CD4-positive, alpha-beta T cell treated with Interleukin-15 for 1 hour (primary cell): ENCODE measurements around the gene PVALB.

ENCODE experiments used
- DNase-seq: peaks from one replicate; pipeline ENCODE4 v3.0.0-alpha.2; 2020

Gene PVALB

DNA sequence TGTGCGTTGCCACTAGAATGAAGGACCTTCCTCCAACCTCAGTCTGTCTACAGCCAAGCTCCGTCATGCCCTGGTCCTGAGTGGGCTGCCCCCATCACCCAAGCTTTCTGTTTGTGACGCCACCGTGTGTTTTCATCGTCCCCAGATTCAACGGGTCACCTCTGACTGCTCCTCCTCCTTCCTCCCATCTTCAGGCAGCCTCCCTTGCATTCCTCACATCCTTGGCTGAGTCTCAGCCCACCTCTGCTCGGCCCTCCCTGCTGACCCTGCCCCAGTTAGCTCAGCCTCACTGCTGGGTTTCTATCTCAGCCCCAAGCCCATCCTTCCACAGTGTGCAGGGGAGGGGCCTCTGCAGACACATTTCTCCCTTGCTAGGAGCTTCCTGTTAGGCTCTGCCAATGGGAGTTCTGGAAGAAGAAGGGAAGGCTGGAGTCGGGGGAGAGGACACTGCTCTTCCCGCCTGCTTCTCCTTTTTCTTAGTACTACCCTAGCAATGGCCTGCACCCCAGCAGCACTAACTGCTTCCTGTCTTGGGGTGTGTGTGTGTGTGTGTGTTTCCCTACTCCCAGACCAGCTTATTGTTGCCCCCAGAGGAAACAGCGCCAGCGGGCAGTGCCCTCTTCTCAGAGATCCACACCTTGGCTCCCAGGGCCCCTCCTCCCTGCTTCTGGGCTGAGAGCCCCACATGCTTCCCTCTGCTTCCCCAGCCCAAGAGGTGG lies 46.2 kb downstream of the PVALB start:
- DNase-seq = no peak

DNA sequence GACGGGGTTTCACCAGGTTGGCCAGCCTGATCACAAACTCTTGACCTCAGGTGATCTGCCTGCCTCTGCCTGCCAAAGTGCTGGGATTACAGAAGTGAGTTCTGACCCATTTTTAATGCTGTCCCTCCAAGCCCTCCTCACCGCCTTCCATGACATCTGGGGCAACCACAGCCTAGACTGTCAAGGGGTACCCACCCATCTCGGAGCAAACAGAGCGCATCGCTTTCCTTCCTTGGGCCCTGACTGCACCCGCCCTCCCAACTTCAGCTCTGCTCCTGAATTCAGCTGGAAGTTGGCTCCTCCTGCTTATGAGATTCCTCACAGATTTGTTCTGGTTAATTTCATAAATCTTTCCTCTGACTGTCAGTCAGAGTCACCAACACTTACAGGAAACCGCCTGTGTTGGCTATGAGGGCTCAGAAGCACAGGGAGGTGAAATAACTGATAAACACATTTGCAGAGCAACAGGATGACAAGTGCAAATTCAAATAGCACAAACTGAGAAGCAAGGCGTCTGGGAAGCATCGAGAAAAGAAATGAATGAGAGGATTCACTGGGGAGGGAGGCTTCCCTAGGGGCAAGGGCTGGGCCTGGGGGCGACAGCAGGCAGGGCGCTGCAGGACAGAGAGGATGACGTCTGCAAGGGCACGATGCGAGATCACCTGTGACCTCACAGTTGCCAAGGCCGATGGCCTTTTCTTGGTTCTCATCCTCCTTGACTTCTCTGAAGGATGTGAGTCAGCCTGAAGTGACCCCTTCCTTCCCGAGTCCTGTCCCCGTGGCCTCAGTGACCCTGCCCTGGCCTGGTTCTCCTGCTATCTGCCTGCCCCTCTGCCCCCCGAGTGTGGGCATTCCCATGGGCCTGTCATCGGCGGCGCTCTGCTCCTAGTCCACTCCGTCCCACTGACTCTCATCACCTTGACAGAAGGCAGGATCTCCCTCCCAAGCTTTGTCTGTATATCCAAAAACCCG lies 47.0 kb downstream of the PVALB start:
- DNase-seq = no peak

GRCh38 chr22:36768616-36769015 lies 48.2 kb downstream of the PVALB start:
- DNase-seq = no peak

DNA sequence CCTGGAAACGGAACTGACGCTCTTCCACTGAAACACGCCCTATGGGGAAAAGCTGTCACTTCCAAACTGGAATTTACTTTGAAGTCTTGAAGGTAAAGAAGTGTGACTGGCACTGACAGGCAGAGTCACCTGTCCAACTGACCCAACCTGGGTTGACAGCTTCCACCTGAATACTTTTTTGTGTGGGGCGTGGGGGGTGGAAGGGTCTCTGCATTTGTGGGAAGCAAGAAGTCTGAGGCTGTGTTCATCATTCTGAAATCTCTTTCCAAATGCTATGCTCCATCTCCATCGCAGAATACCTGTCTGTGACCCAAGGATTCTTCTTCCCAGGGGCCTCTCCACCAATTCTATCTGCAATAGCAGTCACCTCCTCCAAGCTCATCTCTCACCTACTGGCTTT lies 48.7 kb downstream of the PVALB start:
- no peak for DNase-seq

- no peak for DNase-seq
Observed at GRCh38 chr22:36767035-36767775, 49.6 kb downstream of the PVALB start.

DNA sequence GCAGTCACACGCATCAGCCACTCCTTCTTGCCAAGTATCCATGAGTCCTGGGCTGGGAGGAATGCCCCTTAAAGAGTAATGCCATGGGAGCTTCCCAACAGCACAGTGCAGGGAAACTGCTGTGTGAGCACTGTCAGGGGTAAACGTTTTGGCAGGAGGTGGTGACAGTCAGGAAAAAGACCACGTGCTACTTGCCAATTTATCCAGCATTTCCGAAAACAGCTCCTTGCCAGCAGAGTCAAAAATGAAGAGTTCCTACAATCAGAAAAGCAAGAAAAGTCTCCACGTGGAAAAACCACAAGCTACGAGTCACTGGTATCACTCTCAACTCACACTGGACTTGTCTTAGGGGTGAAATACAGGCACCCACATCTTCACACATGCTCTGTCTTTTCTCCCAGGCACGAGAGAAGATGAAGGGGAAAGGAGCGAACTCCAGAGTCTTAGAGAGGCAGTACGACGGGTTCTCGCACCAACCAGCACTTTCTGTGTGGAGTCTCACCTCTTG lies 50.8 kb downstream of the PVALB start:
- DNase-seq = no peak

- DNase-seq = no peak
Observed at GRCh38 chr22:36765131-36765942, 51.5 kb downstream of the PVALB start.

DNA sequence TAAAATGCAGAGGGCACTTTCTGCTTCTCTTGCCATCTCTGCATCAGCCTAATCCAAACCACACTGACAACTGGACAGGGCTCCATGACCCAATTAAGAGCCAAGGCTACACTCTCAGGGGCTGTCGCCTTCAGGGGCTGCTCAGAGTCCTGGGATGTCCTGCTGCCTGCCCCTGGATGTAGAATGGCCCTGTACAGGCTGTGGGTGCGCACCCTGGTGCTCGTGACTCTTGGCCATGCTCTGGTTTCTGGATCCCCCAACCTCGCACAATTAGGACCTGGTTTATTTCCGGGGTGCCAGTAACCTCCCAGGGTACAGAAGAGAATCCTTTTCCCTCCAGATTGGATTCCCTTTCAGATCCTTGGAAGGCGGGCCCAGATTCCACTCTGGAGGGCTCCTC lies 52.2 kb downstream of the PVALB start:
- no peak for DNase-seq

GRCh38 chr22:36764060-36764459 lies 52.8 kb downstream of the PVALB start:
- no peak for DNase-seq

GRCh38 chr22:36763576-36763975 lies 53.3 kb downstream of the PVALB start:
- DNase-seq = no peak

DNA sequence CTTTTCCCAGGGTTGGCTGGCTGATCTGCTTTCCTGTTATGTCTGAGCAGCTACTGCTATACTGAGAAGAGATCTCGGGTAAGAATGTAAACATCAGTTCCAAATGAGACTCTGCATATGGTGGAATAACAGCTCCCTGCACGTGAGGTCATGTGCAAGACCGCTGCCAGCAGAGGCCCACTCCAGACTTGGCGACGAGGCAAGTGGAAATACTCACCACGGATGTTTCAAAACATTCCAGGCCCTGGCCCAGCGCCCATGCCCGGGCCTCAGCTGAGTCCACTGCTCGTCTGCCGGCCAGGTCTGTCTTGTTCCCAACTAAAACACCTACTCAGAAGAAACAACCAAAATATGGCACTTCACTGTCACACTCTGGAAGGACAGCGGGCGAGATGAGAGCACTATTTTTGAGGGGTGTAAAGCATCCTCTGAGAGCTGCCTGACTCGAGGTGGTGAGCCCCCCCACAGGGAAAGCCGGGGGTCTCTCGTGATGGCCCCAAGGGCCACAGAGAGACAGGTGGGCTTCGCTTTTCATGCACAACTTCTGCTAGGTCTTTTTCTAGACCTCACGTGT lies 54.1 kb downstream of the PVALB start:
- no peak for DNase-seq

- DNase-seq = no peak
Observed at GRCh38 chr22:36761553-36762240, 55.1 kb downstream of the PVALB start.

DNA sequence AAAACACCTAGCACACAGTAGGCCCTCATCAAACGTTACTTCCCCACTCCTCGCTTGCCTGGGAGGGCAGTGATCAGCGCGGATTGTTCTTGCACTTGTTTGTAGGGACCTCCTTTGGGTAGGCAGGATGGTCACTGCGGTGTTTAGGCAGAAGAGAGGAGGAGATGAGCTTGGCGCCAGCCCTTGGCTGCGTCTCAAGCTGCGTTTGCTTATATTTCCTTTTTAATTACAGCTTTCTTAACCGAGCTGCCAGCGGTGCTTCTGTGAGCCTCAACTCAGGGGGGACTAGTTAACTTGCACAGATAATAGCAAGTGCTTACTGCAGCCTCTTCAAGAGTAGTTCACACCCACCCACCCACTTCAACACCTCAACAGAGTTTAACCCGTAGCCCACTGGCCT lies 56.0 kb downstream of the PVALB start:
- DNase-seq = no peak

GRCh38 chr22:36759481-36760159 lies 57.2 kb downstream of the PVALB start:
- DNase-seq = no peak

DNA sequence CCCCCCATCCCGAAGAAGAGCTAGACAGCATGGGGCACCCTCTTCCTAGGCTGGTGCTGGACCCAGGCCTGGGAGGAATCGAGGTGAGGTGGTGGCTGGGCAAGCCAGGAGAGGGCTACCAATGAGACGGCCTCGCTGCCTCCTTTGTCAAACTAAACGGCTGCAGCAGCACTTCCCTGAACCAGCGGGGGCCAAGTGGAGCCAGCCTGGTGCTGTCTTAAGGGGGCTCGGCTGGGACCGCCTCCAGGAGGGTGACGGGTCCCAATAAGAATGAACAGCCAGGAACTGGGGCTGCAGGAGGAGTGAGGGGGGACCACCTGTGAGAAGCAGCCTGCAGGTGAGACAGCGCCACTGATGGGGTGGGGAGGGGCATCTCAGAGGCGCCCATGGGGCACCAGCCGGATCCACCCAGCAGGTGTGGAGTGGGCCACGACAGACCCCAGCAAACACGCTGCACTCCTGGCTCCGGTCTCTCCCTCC lies 58.0 kb downstream of the PVALB start:
- no peak for DNase-seq

DNA sequence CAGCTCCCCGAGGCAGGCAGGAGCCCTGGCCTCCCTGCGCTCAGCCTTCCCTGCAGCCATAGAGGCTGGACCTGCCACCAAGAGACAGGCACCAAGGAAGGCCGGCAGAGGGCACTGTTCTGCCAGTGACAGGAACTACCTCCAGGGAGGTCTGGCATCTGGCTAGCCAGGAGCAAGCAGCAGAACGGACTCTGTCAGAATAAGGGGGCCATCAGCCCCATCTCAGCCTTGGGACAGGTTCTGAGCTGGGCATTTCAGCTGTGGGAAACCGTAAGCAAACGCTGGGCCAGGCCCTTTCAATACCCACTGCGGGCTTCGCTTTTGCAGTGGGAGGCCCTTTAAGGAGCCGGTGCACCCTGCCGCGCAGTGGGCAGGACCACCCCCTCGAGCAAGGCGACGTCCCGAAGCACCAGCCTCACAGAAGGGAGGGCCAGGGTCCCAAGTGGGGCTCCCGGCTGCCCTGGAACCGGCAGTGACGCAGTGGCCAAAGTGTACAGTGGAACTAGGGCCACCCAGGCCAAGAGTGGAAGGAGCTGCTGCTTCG lies 59.1 kb downstream of the PVALB start:
- peak; percentile 71 for DNase-seq

- no peak for DNase-seq
Observed at GRCh38 chr22:36756746-36757655, 59.8 kb downstream of the PVALB start.

- no peak for DNase-seq
Observed at GRCh38 chr22:36756031-36756430, 60.8 kb downstream of the PVALB start.

DNA sequence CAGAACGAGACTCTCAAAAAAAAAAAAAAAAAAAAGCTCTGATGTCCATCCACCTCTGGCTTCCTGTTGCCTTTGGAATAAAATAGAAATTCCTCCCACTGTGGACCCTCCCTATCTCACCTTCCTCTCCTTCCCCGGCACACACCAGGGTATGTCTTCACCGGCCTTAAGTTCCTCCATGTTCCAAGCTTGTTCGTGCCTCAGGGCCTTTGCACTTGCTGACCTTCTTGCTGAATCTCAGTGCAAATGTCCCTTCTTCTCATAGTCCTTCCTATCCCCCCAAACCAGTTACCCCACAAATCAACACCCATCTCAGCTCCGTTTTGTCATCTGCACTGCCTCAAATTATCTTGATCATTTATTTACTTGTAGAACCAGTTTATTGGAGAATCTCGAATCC lies 61.5 kb downstream of the PVALB start:
- no peak for DNase-seq
